Measurements from ENCODE around the gene CSTF3. TPM values are rescaled to one million over a fixed set of nuclear protein-coding genes. Genes with fewer than 3 reads are reported as not detected.

CSTF3 gene
- total and polyA plus RNA-seq, 9 of the 15 experiments (the other 6 are each of a cell fraction or from before 2014, with no cell fraction given), result 37.0 to 111 (median 61.0) TPM

GRCh38 chr11:33063326-33063881, 97.9 kb downstream of the CSTF3 start:
- BruUV-seq (replicated peaks), result no TSS peak
- H3K9me1 ChIP-seq (ENCODE audit: control insufficient read depth, insufficient read depth, low read length), result peaks cover 4% of the 10 kb centered on the region
- no peak overlapping the region for H3K9ac ChIP-seq (ENCODE audit: insufficient read depth in 1 of 2, low read depth in 2 of 2, low read length in 2 of 2)
- H3K27me3 ChIP-seq (ENCODE audit: control insufficient read depth in 2 of 2, insufficient read depth in 2 of 2, low read length in 2 of 2), result no peaks in the 10 kb centered on the region
- H4K20me1 ChIP-seq (replicated peaks; ENCODE audit: control insufficient read depth, insufficient read depth, low read length), result no peaks in the 10 kb centered on the region; the same call in 1 of the 2 replicates
- no peak overlapping the region for H3K4me3 ChIP-seq
- intact Hi-C loops (cut with micrococcal nuclease) (loop anchor here (5.0 kb wide), 1 partner anchor 181 kb away; no protein-coding TSS in a partner anchor), in situ Hi-C loops (cut with MboI) (loop anchor here (5.0 kb wide), 1 partner anchor 106 kb away; no protein-coding TSS in a partner anchor)
- no peak overlapping the region for H3K27ac ChIP-seq (ENCODE audit: extremely low read depth, low read depth, low read length)
- no peaks in the 10 kb centered on the region for H3K79me2 ChIP-seq (ENCODE audit: control insufficient read depth, insufficient read depth, low read length)
- ChIA-PET POLR2A (interaction anchor here (0.7 kb wide), 1 partner anchor 23 kb away, joined by 3 read pairs; no protein-coding TSS in a partner anchor), CTCF (ENCODE audit: low intra/inter-chr PET ratio) (interaction anchor here (3.9 kb wide), 1 partner anchor 102 kb away, joined by 43 read pairs; no protein-coding TSS in a partner anchor)
- WGBS (ENCODE audit: insufficient coverage, low coverage, missing lambda C conversion rate), result 35% methylated on average over 3 of the region's 3 CpGs
- H3K9me3 ChIP-seq (replicated peaks; ENCODE audit: control insufficient read depth, insufficient read depth, low read depth, low read length), result no peaks in the 10 kb centered on the region
- DNase-seq (ENCODE audit: extremely low read depth in 1 of 4, low spot score in 3 of 4), result no peak
- H3K36me3 ChIP-seq (ENCODE audit: control insufficient read depth, insufficient read depth, low read length), result peaks cover 11% of the 10 kb centered on the region; the same call in 2 of the 3 replicates
- H3K4me1 ChIP-seq (replicated peaks in 1 of 2; ENCODE audit: control insufficient read depth in 2 of 2, insufficient read depth in 2 of 2, low read length in 2 of 2), result no peaks in the 10 kb centered on the region; a peak in 1 of 5 replicates
- H2AFZ ChIP-seq (ENCODE audit: low read depth, low read length), result no peak overlapping the region
- H3K4me2 ChIP-seq (ENCODE audit: insufficient read depth, low read length), result no peak overlapping the region
- FAIRE-seq, result no peak
- no peak for ATAC-seq
- TF ChIP-seq NFIC (IDR thresholded peaks at IDR 0.05) (no peak), ZBTB40 (IDR thresholded peaks at IDR 0.05) (no peak), ZBTB40 (CRISPR knock-in tag; IDR thresholded peaks at IDR 0.05) (no peak), ILK (tag; IDR thresholded peaks at IDR 0.05; ENCODE audit: borderline replicate concordance, low read depth) (no peak), MYNN (IDR thresholded peaks at IDR 0.05) (peak; percentile 52; the same call in 1 of the 2 replicates), MYNN (CRISPR knock-in tag; IDR thresholded peaks at IDR 0.05) (no peak), HDAC1 (IDR thresholded peaks at IDR 0.05) (no peak), ZNF586 (CRISPR knock-in tag; conservative IDR thresholded peaks at IDR 0.05) (no peak), LCOR (CRISPR knock-in tag; IDR thresholded peaks at IDR 0.05) (no peak), CLOCK (CRISPR knock-in tag; IDR thresholded peaks at IDR 0.05; ENCODE audit: borderline replicate concordance) (no peak)
